K562 treated with DMSO at 1 percent for 24 hours (cell line): ENCODE results near the gene KCNC3. TPM values are rescaled to one million over a fixed set of nuclear protein-coding genes. Genes with fewer than 3 reads are reported as not detected.

ENCODE experiments used
- total RNA-seq: library from RNA; unstranded; fragments of 300-600 nt; gene quantifications from 2 replicates; pipeline ENCODE4 v1.2.3, GENCODE V29; 2022; ENCODE audit warnings: low read depth; ENCODE audit not compliant: insufficient read depth

KCNC3 gene
- 11.9 and 12.8 TPM in 2 replicates for total RNA-seq

GRCh38 chr19:50329146-50329925 is at the start of gene KCNC3:
Gene KCNC3 (minus strand): TSS chr19:50329377. CDS start chr19:50329082, 295 bp downstream.

GRCh38 chr19:50376166-50377050 is 47.2 kb upstream of the KCNC3 start, which contains the start of gene NR1H2:
Gene NR1H2 (plus strand): TSS chr19:50376457. CDS start chr19:50377606, 1,149 bp downstream.

GRCh38 chr19:50365434-50366306 is 36.5 kb upstream of the KCNC3 start, which contains the start of gene NAPSA:
Gene NAPSA (minus strand): TSS chr19:50365639. CDS start chr19:50365621, 18 bp downstream.

Other genes with a start within 250 kb of the KCNC3 start
- gene IZUMO2, start 166.1 kb downstream of the KCNC3 start, total RNA-seq, result not detected in 2 replicates
- 2.7 and 3.1 TPM in 2 replicates for gene MYH14, start 125.8 kb downstream of the KCNC3 start, total RNA-seq
- 3.3 and 4.1 TPM in 2 replicates for gene NAPSA, start 36.3 kb upstream of the KCNC3 start, total RNA-seq
- 87.8 and 97.7 TPM in 2 replicates for gene NR1H2, start 47.1 kb upstream of the KCNC3 start, total RNA-seq
- gene POLD1, start 55.0 kb upstream of the KCNC3 start, total RNA-seq, result 287 and 326 TPM in 2 replicates
- 0.60 and 0.97 TPM in 2 replicates for gene SPIB, start 89.6 kb upstream of the KCNC3 start, total RNA-seq
- gene MYBPC2, start 103.5 kb upstream of the KCNC3 start, total RNA-seq, result 0.16 TPM in 1 of 2 replicates, not detected in the other
- 116 and 120 TPM in 2 replicates for gene EMC10, start 147.1 kb upstream of the KCNC3 start, total RNA-seq
- 4.2 and 6.0 TPM in 2 replicates for gene GARIN5A, start 147.5 kb upstream of the KCNC3 start, total RNA-seq
- gene JOSD2, start 181.8 kb upstream of the KCNC3 start, total RNA-seq, result 31.3 and 32.6 TPM in 2 replicates
- 2.6 and 3.9 TPM in 2 replicates for gene ASPDH, start 184.5 kb upstream of the KCNC3 start, total RNA-seq
- 15.2 and 15.9 TPM in 2 replicates for gene LRRC4B, start 239.1 kb upstream of the KCNC3 start, total RNA-seq